Stimulated activated CD4-positive, alpha-beta T cell treated with anti-CD3 and anti-CD28 coated beads, Interleukin-12 subunit alpha, Interleukin-12 subunit beta, amount 100 ng/mL, for 24 hours (primary cell): ENCODE data around the gene SLC18A3.

Experiments
- DNase-seq, 2 experiments: peaks; one replicate each; pipeline ENCODE4 v3.0.0-alpha.2; 2020; ENCODE audit warnings: low read depth in 2 of 2

Gene SLC18A3

DNA sequence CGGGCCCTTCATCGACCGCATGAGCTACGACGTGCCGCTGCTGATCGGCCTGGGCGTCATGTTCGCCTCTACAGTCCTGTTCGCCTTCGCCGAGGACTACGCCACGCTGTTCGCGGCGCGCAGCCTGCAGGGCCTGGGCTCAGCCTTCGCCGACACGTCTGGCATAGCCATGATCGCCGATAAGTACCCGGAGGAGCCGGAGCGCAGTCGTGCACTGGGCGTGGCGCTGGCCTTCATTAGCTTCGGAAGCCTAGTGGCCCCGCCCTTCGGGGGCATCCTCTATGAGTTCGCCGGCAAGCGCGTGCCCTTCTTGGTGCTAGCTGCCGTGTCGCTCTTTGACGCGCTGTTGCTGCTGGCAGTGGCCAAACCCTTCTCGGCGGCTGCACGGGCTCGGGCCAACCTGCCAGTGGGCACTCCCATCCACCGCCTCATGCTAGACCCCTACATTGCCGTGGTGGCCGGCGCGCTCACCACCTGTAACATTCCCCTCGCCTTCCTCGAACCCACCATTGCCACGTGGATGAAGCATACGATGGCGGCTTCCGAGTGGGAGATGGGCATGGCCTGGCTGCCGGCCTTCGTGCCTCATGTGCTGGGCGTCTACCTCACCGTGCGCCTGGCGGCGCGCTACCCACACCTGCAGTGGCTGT is 1.2 kb downstream of the SLC18A3 start:
- no peak for DNase-seq

DNA sequence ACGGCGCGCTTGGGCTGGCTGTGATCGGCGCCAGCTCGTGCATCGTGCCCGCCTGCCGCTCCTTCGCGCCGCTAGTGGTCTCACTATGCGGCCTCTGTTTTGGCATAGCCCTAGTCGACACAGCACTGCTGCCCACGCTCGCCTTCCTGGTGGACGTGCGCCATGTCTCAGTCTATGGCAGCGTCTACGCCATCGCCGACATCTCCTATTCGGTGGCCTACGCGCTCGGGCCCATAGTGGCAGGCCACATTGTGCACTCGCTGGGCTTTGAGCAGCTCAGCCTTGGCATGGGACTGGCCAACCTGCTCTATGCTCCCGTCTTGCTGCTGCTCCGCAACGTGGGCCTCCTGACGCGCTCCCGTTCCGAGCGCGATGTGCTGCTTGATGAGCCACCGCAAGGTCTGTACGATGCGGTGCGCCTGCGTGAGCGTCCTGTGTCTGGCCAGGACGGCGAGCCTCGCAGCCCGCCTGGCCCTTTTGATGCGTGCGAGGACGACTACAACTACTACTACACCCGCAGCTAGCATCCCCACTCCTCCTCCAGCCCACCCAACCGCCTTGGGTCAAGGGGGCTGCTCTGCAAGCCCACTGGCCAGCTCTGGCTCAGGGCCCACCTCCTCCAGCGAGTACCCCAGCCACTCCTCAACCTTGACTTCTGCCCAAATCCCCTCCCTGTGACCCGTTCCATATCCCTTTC is 1.9 kb downstream of the SLC18A3 start:
- DNase-seq = no peak

DNA sequence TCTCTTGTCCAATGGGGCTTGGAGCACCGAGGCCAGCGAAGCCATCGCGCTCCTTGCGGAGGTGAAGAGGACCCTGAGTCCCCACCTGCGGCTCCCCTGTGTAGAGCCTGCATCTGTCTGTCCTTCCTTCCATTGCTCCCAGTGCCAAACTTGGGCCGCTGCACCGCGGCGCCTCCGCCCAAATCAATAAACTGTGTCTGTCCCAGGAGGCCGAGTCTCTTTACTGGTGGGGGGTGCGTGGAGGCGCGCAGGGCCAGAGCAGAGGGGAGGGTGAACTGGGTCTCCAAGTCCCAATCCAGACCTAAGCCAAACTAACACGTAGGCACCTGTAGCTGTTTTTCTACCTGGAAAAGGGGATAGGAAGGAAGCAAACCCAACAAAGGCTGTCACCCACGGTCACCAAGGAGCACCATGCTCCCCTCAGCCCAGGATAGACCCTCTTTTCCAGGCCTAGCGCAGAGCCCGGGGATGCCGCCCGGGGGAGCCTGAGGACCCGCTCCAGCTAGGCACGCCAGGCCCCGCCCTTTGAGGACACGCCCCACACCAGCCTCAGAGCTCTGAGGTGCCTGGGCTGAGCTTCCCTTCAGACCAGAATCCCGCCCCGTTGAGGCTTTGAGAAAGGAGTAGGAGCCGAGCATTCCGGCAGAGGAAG is 2.5 kb downstream of the SLC18A3 start:
- DNase-seq = no peak

DNA sequence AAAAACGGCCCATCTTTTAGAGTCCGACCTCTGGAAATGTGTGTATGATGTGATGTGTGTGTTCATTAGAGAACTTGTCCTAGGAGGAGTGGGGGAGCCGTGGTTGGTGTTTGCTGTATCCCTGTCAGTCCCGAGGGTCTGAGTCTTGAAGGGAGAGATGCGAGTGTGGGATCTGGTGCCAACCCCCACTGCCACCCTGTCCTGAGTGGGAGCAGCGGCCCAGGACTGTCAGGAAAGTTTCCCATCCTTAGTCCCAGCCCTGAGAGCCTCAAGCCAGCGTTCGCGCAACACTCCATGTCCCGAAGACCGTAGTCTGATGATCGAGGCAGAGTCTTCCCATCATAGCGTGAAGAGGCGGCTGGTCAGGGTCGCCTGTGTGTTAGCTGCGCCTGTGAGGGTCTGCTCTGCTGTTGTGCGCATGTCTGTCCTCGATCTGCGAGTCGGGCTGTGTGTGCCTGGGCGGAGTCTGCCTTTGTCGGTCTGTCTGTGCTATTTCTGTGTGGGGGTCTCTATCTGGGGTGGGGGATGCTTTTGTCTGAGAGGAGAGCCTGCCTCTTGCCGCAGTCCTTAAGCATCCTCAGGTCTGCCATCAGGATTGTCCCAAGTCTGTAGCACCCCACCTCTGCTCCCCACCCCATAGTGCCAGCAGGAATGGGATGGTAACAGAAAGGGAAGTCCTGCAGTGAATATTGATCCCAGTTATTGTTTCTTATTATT is 3.2 kb downstream of the SLC18A3 start:
- DNase-seq = no peak

DNA sequence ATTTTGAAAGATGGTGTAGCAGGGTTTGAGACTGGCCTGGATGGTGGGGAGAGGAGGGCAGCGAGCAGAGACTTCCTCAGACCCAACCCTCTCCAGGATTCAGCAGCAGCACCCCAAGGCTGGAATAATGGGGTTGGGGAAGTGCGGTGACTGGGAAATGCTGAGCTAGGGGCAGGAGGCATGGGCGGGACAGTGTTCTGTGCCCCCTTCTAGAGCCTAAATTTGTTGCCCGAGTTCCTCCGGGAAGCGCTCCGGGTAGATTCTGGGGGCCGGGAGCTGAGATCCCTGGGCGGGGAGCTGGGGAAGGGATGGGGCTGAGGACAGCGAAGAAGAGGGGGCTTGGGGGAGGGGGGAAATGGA is 3.8 kb downstream of the SLC18A3 start, which contains the start of gene CHAT:
TSS of gene CHAT (plus strand) at position 156 of the 360 bp plus-strand sequence. CDS start at position 309, 153 bp downstream.
- DNase-seq = no peak

DNA sequence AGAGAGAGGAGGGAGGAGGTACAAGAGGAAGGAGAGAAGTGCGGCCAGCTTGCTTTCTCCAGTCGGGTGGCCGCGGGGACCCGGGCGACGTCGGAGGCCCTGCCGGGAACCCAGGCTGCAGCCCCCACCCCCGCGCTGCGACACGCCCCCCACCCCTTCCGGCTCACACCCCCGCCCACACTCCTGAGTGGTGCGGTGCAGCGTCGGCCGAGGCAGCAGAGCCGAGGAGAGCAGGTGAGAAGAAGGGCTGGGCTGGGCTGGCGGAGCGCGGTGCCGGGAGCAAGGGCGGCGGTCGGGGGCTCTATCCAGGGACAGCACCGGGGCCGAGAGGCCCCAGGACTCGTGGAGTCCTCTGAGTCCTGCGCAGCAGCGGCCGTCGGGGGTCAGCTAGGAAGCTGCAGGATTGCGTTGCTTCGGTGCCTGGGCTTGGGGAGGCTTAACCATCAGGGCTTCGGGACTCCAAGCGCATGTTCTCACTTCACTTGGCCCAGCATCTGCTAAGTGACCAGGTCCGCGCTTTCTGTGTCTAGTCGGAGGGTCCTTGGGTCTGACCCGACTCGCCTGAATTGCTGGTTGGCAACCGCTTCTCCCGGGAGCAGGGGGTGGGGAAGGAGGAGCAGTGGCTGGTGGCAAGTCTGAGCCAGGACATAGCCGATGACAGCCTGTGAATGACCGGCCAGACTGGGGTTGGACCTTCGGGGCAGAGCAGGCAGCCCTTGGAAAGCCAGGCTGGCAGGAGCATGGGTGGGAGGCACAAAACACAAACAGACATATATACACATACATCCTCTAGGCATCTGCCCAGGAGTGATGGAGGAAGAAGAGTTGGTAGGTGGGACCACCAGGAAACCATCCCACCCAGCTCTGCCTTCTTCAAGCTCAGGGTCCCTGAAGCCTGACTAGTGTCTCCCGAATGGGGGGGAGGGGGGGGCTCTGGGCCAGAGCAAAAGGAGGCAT is 4.4 kb downstream of the SLC18A3 start:
- no peak for DNase-seq

DNA sequence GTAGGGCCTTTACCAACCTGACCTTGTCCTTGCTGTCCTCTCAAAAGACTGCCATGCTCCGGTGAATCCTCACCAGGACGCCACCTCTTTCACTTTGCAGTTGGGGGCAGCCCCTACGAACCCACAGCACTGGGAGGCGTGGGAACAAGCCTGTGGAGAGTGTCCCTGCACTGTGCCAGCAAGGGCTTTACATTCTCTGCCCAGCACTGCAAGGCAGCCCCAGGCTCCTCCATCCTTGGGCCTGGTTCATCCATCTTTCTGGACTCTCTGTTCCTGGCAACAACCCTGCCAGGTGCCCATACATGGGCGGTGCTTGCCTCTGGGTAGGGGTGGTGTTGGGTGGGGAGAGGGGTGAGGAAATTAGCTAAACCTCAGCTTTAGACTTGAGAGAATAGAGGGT is 5.1 kb downstream of the SLC18A3 start:
- DNase-seq = no peak

DNA sequence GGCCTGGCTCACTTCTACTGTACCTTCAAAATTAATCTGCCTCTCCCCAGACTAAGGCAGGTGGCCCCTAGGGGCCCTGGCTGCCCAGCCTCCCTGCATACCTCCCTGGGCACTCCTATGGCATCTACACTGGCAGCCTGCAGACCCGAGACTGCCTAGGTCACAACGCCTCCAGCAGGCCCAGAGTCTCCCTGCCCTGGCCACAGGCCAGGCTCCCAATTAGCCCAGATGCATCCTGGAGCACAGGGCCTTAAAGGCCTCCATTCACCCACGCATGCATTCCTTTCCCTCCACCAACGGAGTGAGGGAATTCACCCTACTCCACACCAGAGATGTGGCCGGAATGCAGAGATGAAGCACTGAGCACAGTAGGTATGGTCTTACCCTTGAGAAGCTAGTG is 5.6 kb downstream of the SLC18A3 start:
- no peak for DNase-seq

DNA sequence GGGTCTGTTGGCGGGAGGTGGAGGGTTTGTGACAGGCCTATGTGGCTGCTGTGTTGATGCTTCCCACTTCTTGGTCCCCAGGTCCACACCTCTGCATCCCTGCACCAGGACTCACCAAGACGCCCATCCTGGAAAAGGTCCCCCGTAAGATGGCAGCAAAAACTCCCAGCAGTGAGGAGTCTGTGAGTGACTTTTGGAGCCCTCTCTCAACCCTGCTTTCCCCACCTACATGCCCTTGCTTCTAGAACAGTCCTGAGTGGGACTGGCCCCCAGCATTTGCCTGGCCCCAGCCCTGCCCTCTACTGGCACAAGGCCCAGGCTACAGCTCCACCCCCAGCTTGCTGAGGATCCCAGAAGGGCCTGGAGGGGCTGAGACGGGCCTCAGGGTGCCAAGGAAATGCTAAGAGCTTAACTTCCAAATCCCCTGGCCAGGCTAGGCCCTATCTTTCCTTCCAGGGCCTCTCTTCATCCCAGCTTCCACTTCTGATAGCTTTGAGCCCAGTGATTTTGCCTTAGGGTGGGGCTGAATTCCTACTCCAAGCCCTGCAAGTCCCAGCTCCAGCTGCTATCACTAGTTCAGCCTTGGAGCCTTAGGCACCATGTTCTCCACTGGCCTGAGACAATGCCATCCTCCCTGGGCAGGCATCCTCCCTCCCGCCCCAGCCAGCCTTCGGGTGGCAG is 6.5 kb downstream of the SLC18A3 start:
- DNase-seq = no peak

DNA sequence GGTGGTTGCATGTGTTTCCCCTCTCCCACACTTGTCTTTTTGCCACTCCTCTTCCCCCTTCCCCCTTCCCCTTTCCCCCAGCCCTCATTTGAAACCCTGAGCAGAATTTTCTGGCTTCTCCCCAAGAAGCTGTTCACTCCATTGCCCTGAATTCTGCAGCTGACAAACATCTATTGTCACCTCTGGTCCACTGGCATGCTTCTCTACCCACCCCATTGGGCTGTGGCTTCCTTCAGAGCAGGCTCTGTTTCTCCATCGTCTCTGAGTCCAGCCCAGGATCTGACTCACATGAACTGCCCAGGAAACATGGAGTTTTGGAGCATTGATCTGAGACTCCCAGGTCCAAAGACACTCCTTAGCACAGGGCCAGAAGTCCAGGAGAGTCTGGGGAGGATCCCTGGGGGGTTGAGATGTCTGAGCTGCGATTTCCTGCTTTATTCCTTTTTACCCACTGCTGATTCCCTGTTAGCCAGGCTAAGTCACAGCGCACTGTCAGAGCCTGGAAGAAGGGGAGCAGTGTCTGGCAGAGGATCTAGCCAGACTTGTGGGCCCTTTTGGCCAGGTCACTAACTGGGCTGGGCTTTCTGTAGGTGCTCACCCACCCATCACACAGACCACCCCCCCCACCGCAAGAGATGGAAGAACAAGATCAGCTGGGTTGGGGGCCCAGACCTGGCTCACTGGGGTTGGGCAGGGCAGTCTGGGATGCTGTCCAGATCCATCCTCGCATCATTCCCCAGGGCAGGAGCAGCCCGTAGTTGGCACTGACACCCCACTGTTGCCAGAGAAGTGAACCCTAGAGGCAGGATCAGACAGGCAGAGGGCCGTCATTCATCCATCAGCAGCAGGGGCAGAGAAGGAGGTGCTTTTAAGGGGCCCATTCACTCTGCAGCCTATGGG is 7.3 kb downstream of the SLC18A3 start:
- no peak for DNase-seq

DNA sequence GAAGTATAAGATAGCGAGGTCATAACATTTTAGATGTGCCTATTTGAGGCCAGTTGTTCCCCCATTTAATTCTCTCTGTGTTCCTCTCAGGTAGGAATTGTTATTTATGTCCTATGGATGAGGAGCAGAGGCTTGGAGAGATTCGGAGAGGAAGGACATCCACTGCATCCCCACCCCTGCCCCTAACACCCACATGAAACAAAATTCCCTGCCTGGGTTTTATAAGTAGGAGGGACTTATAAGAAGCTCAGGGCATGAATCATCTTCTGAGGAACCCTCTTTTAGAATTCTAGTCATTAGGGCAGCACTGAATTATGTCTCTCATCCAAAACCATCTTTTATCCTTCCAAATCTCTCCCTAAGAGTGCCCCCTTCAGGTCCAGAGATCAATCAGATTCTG is 8.7 kb downstream of the SLC18A3 start:
- no peak for DNase-seq

DNA sequence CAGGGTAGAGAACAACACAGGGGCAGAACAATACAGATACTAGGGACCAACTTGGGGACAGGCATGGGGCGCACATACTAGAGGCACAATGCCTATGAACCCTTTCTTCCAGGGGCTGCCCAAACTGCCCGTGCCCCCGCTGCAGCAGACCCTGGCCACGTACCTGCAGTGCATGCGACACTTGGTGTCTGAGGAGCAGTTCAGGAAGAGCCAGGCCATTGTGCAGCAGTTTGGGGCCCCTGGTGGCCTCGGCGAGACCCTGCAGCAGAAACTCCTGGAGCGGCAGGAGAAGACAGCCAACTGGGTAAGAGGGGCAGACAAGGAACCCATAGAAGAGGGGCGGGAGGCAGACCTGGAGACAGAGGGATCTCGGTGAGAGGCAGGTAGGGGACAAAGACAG is 9.5 kb downstream of the SLC18A3 start:
- DNase-seq = no peak

DNA sequence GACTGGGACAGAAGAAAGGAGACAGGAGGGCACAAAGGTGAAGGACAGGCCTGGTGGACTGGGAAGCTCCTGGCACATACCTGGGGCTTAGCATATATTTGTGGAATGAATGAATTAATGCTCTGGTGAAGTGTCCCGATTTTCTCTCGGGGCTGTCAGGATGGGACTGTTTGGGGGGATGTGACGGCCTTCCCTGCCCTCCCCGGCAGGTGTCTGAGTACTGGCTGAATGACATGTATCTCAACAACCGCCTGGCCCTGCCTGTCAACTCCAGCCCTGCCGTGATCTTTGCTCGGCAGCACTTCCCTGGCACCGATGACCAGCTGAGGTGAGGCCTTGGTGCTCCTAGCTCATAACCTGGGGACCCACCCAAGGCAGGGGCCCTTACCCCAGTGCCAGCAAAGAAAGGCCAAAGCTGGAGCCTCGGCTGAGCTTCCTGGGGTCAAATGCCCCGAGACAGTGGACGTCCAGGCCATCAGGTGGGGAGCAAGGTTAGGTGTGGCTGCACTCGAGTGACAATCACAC is 10.2 kb downstream of the SLC18A3 start:
- no peak for DNase-seq

DNA sequence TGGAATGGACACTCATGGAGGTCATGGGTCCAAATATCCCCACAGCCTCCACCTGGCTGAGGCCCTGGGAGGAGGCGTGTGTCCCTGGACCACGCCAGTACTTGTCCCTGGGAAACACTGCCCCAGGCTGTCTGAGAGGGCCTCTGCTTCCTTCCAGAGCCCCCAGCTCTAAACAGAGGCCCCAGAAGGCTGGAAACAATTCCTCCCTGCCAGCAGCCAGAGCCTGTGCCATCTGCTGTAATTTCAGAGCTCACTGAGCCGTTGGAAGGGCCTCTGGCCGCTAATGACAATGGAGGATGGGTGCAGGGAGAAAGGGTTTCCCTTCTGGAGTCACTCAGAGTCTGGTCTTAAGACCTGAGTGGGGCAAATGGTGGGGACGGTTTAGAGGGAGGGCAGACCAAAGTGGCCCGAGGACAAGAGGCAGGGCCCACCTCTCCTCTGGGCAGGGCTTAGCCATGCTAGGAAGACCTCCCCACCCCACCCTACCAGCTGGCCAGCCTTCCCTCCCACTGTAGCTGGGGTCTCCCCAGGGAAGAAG is 10.8 kb downstream of the SLC18A3 start:
- DNase-seq = no peak

DNA sequence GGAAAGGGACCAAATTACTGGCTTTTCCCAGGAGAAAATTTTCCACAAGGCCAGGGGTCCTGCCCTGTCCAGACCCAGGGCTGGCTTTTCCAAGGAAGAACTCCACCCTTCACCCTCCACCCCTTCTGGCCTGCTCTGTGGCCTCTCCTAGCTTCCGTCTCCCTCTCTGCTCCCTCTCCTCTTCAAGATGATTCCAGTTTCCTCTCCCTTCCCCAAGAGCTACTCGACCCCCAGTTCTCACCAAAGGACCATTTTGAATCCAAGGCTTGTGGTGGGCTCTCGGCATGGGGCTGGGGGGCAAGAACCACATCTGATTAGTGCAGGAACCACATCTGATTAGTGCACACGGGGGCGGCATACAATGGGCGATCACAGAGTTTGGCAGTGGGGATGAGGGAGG is 11.5 kb downstream of the SLC18A3 start:
- DNase-seq = no peak

DNA sequence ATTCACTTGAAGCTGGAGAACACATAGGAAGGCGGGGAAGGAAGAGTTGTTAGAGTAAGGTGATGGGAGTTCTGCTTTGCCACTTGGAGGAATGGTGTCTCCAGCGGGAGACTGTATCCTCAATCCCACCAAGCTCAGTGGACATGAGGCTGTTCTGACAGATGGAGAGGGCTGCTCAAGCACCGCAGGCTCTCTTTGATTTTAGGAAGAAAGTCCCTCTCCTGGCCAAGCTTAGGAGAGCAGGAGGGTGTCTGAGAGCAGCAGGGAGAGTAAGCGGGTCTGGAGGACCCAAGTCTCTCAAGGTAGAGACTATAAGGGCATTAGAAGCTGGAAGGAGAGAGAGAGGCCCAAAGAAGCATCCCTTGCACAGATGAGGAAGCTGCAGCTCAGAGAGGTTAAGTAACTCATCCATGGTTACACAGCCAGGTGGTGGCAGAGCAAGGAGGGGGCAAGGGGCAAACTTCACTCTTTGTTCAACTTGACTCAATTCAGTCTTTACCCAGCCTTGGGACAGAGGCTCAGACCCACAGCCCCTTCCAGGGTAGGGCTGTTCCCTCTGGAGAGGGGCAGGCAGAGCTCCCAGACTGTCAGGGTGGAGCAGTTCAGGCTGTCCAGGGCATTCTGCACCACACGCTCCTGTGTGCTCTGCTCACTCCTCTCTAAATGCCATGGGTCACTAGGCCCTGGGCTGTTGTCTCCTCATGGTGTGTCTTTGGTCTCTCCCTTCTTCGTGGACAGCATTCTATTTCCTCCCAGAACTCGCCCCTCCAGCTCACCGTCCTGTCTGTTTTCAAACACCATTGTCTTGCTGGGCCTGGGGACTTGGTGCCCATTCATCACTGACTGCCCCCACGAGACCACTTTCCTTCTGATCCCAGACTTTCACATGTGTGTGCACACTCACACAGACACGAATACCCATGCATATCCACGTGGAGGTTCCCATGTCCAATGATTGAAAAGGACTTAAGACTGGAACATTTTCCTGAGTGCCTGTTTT is 12.6 kb downstream of the SLC18A3 start:
- no peak for DNase-seq

DNA sequence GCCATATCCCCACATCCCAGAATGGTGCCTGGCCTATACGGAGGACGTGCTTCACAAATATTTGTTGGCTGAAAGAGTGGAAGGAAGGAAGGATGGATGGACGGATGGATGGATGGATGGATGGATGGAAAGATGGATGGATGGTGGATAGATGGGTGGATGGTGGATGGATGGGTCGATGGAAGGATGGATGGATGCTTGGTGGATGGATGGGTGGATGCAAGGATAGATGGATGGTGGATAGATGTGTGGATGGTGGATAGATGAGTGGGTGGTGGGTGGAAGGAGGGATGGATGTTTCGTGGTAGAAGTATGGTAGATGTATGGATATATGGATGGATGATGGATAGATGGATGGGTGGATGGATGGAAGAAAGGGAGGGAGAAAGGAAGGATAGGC is 14.5 kb downstream of the SLC18A3 start:
- no peak for DNase-seq

DNA sequence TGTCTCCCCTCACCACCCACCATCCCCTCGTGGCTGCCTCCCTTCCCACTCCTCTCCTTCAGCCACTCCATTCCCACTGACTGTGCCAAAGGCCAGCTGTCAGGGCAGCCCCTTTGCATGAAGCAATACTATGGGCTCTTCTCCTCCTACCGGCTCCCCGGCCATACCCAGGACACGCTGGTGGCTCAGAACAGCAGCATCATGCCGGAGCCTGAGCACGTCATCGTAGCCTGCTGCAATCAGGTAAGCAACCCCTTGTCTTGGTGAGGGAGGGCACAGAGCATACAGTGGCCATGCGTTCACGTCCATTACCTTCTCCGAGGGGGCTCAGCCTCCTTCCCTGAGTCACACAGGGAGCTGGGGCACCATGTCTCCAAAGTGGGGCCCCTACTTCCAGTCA is 15.3 kb downstream of the SLC18A3 start:
- no peak for DNase-seq
